ENCODE results near the gene LRRC75B. TPM values are rescaled to one million over a fixed set of nuclear protein-coding genes. Genes with fewer than 3 reads are reported as not detected.

The LRRC75B gene
- polyA plus RNA-seq, 1 of the 3 experiments (the other 2 are of a cell fraction) = 12.3 TPM

DNA sequence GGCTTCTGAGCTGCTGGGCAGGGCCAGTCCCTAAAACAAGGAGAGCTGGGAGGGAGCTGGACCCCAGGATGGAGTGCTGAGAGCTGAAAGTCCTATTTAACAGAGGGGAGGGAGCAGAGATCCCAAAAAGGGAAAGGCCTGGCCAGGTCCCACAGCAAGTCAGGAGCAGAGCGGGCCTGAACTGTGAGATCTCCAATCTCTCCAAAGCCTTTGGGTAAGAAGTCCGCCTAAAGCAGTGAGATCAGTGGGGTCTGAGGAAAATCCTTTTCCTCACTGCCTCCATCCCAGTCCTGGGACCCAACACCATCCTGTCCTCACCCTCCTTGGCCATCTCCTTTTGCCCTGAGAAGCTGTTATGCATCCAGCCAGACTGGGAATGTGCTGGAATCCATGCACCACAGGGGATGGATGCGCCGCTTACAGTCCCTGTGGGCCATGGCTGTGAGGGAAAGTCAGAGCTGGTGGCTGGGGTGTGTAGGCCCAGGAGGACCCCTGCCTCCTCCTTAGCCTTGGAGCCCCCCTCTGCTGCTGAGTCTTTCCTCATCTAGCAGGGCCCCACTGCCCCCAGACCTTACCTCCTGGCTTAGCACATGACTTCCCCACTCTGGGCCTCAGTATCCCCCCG, 8.6 kb downstream of the LRRC75B start:
- Histone ChIP-seq H3K79me2 (ENCODE audit: insufficient read depth) (no peaks in the 10 kb centered on the region), H3K27ac (ENCODE audit: low read depth in 2 of 2, low read length in 1 of 2) (peak overlapping the region; percentile 38 to 60; a peak in 3 of 4 replicates), H3K4me1 (ENCODE audit: control insufficient read depth in 1 of 2, insufficient read depth in 2 of 2, low read depth in 1 of 2, low read length in 1 of 2) (peaks cover 10 to 38% of the 10 kb centered on the region in 2 experiments; a peak in 2 of 4 replicates), H2AFZ (ENCODE audit: low read depth) (no peak overlapping the region), H3F3A (replicated peaks; ENCODE audit: insufficient read depth) (peaks cover 15% of the 10 kb centered on the region), H3K9me2 (no peaks in the 10 kb centered on the region), H3K9ac (no peak overlapping the region), H3K27me3 (ENCODE audit: insufficient read depth) (no peaks in the 10 kb centered on the region), H4K20me1 (ENCODE audit: insufficient read depth) (no peaks in the 10 kb centered on the region), H3K9me3 (no peaks in the 10 kb centered on the region), H3K4me3 (ENCODE audit: low read depth in 2 of 2, low read length in 1 of 2) (peak overlapping the region in 1 of 2 experiments; percentile 4; a peak in 1 of 4 replicates), H3K4me2 (peak overlapping the region; percentile 52; the same call in 1 of the 2 replicates), H3K36me3 (replicated peaks in 1 of 2; ENCODE audit: control insufficient read depth in 1 of 2, insufficient read depth in 2 of 2, low read length in 1 of 2) (peaks cover 0 to 19% of the 10 kb centered on the region in 2 experiments)
- ChIA-PET CTCF (interaction anchor here (0.7 to 1.2 kb wide), 4 partner anchors 8 to 266 kb away, joined by 3 to 4 read pairs (median 3); no protein-coding TSS in a partner anchor), POLR2A (interaction anchor here (0.6 to 1.3 kb wide), 4 partner anchors 9 to 29 kb away, joined by 3 to 11 read pairs (median 3); partner anchors contain the start of genes GUCD1 and LRRC75B)
- DNase-seq = no peak
- WGBS (ENCODE audit: low lambda C conversion rate) = 88% methylated on average over 3 of the region's 5 CpGs
- TF ChIP-seq NRF1 (IDR thresholded peaks at IDR 0.05; ENCODE audit: low read depth, low read length) = no peak
- no peak for TF ChIP-seq POLR2AphosphoS5 (IDR thresholded peaks at IDR 0.05; ENCODE audit: low read depth, low read length)
- TF ChIP-seq EZH2phosphoT487 (IDR thresholded peaks at IDR 0.05; ENCODE audit: borderline replicate concordance, low read depth) = no peak
- no peak for TF ChIP-seq FOXJ3 (CRISPR knock-in tag; IDR thresholded peaks at IDR 0.05)
- no peak for TF ChIP-seq MEF2A (IDR thresholded peaks at IDR 0.05; ENCODE audit: borderline replicate concordance, low read depth)
- no peak for TF ChIP-seq MXI1 (IDR thresholded peaks at IDR 0.05; ENCODE audit: low read depth, low read length)
- TF ChIP-seq TEAD4 (IDR thresholded peaks at IDR 0.05; ENCODE audit: borderline replicate concordance, insufficient read depth) = no peak
- no peak for TF ChIP-seq RCOR1 (IDR thresholded peaks at IDR 0.05; ENCODE audit: low read length)
- TF ChIP-seq, protein P1, sequence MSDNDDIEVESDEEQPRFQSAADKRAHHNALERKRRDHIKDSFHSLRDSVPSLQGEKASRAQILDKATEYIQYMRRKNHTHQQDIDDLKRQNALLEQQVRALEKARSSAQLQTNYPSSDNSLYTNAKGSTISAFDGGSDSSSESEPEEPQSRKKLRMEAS (IDR thresholded peaks at IDR 0.05; ENCODE audit: low read depth) = no peak
- TF ChIP-seq, protein P2, sequence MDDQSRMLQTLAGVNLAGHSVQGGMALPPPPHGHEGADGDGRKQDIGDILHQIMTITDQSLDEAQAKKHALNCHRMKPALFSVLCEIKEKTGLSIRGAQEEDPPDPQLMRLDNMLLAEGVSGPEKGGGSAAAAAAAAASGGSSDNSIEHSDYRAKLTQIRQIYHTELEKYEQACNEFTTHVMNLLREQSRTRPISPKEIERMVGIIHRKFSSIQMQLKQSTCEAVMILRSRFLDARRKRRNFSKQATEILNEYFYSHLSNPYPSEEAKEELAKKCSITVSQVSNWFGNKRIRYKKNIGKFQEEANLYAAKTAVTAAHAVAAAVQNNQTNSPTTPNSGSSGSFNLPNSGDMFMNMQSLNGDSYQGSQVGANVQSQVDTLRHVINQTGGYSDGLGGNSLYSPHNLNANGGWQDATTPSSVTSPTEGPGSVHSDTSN (IDR thresholded peaks at IDR 0.05) = no peak
- TF ChIP-seq YY1 (IDR thresholded peaks at IDR 0.05; ENCODE audit: low read depth) = no peak
- no peak for TF ChIP-seq FOSL2 (IDR thresholded peaks at IDR 0.05; ENCODE audit: borderline replicate concordance, low read depth)
- TF ChIP-seq, protein P3, sequence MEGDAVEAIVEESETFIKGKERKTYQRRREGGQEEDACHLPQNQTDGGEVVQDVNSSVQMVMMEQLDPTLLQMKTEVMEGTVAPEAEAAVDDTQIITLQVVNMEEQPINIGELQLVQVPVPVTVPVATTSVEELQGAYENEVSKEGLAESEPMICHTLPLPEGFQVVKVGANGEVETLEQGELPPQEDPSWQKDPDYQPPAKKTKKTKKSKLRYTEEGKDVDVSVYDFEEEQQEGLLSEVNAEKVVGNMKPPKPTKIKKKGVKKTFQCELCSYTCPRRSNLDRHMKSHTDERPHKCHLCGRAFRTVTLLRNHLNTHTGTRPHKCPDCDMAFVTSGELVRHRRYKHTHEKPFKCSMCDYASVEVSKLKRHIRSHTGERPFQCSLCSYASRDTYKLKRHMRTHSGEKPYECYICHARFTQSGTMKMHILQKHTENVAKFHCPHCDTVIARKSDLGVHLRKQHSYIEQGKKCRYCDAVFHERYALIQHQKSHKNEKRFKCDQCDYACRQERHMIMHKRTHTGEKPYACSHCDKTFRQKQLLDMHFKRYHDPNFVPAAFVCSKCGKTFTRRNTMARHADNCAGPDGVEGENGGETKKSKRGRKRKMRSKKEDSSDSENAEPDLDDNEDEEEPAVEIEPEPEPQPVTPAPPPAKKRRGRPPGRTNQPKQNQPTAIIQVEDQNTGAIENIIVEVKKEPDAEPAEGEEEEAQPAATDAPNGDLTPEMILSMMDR (IDR thresholded peaks at IDR 0.05) = no peak
- TF ChIP-seq, protein P4, sequence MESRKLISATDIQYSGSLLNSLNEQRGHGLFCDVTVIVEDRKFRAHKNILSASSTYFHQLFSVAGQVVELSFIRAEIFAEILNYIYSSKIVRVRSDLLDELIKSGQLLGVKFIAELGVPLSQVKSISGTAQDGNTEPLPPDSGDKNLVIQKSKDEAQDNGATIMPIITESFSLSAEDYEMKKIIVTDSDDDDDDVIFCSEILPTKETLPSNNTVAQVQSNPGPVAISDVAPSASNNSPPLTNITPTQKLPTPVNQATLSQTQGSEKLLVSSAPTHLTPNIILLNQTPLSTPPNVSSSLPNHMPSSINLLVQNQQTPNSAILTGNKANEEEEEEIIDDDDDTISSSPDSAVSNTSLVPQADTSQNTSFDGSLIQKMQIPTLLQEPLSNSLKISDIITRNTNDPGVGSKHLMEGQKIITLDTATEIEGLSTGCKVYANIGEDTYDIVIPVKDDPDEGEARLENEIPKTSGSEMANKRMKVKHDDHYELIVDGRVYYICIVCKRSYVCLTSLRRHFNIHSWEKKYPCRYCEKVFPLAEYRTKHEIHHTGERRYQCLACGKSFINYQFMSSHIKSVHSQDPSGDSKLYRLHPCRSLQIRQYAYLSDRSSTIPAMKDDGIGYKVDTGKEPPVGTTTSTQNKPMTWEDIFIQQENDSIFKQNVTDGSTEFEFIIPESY (IDR thresholded peaks at IDR 0.05; ENCODE audit: borderline replicate concordance, low read depth) = no peak
- TF ChIP-seq ELF1 (IDR thresholded peaks at IDR 0.05) = no peak
- TF ChIP-seq RFX5 (IDR thresholded peaks at IDR 0.05; ENCODE audit: low read length) = no peak
- no peak for TF ChIP-seq JUND (IDR thresholded peaks at IDR 0.05)
- TF ChIP-seq CHD2 (IDR thresholded peaks at IDR 0.05; ENCODE audit: low read length, partially characterized antibody) = no peak

Data from SK-N-SH (cell line).